ENCODE measurements around the gene ASCL2.

ASCL2 gene, protein sequence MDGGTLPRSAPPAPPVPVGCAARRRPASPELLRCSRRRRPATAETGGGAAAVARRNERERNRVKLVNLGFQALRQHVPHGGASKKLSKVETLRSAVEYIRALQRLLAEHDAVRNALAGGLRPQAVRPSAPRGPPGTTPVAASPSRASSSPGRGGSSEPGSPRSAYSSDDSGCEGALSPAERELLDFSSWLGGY

DNA sequence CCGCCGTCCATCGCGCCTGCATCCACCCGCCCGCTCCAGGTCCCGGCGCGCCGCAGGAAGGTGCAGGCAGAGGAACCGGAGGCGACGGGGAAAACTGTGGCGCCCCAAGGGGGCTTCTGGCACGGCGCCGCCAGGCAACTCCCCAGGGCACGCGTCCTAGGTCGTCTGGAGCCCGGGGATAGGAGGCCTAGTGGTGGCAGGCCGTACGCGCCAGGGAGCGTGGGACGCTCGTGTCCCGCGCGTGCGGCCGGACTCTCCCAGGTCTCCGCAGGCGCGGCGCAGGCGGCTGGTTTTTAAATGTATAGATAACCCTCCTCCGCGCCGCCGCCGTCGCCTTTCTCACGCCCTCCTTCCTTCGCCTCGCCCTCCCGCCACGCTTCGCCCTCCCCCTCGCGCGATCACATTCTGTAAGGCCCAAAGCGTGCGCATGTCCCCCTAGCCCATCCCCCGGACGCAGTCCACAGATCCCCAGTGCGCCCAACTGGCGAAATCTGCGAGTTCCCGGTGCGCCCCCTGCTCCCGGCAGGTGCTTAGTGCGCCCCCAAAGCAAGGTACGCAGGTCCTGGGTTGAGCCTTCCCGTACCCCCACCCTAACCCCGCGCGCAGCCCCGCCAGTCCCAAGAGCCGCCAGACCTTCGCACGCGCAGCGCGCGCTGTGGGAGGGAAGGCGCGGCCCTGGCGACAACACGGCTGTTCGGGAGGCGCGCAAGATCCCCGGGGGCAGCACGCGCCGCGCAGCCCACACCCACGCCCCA is at the start of gene ASCL2:
TSS of gene ASCL2 (minus strand) at position 267 of the 755 bp plus-strand sequence. CDS start at position 11, 256 bp downstream.
- no peak for DNase-seq

DNA sequence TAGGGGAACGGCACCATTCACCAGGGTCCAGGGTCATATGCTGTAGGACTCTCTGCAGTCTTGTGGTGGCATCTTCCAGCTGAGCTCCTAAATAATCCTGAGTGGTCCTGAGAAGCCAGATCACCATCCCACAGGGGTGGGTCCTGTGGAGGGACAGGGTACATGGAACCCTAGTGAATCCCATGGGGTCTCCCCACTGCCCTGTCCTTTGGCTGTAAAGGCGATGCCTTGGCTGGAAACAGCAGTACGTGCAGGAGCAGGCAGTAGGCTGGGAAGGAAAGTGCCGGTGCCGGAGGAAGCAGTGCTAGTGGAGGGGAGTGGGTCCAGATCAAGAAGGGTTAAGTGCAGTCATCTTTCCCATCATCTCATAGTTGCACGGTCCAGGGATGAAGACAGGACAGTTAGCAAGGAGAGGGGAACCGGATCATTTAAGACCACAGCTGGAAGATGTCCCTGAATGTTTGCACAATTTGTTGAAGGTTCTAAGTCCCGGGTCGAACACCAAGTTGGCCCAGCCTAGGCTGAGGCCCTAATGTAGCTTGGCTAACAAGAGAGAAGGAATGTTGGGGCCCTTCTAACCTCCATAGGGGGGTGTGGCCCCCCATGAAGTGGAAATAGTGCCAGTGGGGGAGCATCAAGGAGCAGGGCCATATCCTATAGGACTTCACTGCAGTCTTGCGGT is 49.5 kb upstream of the ASCL2 start:
- no peak for DNase-seq

DNA sequence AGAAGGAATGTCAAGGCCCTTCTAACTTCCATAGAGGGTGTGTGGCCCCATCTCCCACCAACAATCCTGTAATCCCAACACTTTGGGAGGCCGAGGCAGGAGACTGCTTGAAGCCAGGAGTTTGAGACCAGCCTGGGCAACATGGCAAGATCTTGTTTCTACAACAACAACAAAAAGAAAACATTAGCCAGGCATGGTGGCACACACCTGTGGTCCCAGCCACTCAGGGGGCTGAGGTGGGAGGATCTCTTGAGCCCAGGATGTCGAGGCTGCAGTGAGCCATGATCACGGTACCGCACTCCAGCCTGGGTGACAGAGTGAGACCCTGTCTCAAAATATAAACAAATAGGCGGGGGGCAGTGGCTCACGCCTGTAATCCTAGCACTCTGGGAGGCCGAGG is 48.3 kb upstream of the ASCL2 start:
- DNase-seq: no peak

DNA sequence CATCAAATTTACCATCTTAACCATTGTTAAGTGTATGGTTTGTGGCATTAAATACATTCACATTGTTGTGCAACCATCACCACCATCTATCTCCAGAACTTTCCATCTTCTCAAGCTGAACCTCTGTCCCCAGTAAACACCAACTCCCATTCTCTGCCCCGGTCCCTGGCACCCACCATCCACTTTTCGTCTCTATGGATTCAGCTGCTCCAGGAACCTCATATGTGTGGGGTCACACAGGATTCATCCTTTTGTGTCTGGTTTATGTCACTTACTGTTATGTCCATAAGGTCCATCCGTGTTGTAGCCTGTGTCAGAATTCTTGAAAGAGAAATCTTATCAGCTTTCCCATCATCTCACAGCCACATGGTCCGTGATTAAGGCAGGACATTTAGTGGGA is 47.7 kb upstream of the ASCL2 start:
- no peak for DNase-seq

DNA sequence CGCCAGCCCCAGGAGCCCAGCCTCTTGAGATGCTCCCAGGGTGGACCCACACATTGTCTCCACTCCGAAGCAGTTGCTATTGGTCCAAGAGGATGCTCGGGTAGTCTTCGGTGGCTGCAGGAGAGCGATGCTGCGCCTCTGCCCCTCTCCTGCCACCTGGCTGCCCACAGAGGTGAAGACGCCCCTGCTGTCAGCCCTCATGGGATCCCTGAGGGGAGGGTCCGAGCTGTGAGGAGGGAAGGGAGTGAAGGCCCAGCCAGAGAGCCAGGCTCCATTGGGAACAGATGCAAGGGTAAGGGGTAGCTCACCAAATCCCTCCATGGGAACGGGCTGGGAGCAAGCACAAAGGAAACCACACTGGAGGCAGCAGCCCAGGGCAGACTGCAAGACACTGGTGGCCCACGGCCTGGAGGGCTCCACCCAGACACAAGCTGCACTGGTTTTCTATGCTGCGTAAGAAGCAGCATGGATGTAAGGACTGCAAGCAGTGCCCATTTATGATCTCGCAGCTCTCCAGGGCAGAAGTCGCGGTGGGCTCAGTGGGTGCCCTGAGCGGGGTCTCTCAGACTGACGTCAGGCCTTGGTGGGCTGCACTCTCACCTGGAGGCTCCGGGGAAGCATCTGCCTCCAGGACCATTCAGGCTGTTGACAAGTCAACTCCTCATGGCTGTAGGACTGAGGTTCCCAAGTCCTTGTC is 47.1 kb upstream of the ASCL2 start:
- DNase-seq: no peak

DNA sequence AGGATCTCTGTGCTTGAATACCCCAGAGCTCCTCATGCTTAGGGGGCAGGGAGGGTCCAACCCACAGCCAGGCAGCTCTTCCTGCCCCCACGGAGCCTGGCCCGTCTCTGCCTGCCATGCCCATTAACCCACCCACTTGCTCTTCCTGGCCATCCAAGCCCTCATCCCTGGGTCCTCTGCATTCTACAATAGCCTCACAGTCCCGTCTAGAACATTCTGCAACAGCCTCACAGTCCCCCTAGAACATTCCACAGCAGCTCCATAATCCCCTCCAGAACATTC is 46.5 kb upstream of the ASCL2 start:
- DNase-seq: no peak

DNA sequence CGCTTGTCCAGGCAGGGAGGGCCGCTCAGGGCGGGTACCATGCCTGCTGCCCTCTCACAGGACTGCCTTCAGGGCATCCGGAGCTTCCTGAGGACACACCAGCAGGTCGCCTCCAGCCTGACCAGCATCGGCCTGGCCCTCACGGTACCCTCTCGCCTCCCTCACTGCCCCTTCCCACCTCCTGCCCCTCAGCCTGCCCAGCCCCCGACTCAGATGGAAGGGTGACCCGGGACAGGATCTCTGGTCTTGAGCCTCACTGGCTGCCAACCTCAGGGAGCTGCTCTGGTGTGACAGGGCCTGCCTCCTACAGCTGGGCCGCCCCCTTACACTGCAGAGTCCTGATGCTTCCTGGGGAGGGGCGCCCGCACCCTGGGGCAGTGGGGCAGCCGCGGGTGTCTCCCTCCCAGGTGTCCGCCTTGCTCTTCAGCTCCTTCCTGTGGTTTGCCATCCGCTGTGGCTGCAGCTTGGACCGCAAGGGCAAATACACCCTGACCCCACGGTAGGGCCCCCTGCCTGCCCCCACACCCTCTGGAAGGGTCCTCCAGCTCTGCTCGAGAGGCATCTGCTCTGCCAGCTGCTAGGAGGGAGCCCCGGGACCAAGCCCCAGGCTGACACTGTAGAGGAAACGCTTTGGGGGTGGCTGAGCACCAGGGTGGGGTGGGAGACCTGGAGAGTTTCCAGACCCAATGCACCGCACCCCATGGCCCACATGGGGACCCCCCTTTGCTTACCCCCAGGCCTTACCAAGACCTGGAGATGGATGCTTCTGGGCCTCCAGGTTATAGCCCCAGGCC is 46.0 kb upstream of the ASCL2 start:
- no peak for DNase-seq

DNA sequence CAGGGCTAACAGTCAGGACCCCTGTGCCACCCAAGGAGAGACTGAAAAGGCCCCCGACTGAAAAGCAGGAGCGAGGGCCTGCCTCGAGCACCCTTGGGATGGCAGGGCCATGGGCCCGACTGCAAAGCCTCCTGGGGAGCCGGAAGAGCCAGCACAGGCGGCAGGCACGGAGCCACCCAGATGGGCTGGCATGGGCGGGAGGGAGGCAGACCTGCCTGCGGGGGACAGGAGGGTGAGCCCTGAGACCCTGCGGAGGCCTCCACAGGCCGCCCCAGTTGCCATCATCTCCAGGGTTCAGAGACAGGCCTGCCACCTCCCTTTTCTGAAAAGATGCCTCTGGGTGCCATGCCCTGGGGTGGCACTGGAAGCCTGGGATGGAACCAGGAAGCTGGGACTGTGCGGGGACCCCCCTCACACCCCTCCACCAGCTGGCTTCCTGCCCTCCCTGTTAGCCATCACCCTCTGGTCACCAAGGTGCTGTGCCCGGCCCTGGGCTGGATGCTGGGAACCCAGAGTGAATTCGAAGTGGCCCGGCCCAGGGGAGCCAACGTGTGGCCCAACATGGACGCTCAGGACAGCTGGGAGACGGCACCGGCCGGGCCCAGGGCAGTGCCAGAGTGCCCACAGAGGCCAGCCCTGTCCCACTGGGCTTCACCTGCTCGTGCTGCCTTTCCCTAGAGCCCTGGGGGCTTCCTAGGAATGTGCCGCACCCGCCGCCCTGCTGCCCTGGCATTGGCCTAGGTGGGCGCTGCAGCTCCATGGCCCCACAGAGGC is 45.2 kb upstream of the ASCL2 start:
- DNase-seq: no peak

DNA sequence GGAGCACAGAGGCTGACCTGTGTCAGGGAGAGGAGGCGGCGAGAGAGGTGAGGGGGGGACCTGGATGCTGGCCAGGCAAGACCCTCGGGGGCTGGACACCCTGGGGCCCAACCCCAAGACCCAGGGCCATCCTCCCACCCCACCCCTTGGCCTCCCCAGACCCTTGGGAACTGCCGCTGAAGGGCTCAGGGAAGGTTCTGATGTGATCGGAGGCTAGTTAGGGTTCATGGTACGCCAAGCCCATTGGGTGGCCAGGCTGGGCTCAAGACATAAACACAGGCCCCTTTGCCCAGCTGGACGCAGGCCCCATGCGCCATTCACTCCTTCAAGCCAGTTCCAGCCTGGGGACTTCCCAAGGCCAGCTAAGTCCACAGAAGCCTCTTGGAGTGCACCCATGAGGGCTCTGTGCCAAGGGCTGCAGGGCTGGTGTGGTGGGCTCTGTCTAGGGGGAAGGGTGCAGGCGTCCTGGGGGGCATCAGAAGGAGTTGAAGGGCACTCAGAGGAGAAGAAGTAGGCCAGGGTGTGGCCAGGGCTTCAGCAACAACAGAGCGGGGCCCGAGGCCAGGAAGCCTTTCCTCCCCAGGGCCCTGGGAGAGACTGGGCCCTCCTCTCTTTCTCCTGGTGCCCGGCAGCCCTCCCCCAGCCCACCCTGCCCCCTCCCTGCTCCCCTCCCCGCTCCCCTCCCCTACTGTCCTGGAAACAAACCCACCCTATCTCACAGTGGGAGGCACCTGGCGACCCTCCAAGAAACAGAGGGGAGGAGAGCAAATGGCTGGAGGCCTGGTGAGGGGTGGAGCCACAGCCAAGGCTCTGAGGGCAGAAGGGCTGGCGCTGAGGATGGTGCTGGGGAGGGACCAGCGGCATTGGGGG is 44.4 kb upstream of the ASCL2 start:
- DNase-seq: no peak

DNA sequence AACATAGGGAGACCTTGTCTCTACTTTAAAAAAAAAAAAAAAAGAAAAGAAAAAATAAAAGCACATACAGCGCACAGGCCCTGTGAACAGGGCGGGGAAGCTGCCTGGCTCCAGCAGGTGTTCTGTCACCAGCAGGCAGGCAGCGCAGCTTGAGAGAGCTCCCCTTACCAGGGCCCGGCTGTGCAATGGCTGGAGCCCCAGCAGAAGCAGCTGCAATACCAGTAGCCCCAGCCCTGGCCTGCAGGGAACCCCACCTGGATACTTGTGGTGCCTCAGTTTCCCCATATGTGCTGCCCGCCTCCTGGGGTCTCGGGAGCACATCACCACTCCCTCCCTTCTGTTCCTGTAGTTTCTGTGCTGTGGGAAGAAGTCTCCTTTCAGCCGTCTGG is 43.7 kb upstream of the ASCL2 start:
- DNase-seq: no peak

DNA sequence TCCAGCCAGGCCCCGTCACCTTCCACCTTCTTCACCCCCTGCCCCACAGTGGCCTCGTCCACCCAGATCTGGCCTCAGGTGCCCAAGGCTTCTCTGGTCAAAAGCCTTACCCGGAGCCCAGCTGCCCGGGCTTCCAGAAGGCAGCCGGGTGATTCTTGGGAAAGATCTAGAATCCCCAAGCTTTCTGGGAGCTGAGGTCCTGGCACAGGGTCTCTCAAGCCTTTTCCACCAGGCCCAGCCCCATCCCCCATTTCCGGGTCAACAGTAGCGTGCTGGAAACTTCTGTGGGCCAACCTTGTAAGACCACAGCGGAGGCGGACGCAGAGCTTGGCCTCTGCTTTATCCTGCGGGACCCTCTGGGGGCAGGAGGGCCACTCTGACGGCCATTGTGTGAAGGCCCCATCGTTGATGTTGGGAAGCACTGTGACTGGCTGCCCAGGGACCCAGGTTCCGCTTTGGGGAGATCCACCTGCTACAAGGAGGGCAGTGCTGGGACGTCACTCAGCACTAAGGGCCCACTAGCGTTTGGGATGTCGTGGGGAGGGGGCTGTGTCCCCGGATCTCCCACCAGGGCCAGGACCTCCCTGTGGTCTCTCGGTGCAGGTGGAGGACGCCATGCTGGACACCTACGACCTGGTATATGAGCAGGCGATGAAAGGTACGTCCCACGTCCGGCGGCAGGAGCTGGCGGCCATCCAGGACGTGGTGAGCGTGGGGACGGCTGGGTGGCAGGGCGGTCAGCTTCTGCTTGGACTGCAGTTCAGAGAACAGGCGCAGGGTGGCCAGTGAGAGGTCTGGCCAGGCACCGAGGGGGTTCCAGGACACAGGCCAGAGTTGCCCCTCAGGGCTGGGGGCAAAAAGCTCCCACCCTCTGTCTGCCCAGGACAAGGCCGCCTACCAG is 42.9 kb upstream of the ASCL2 start:
- no peak for DNase-seq

DNA sequence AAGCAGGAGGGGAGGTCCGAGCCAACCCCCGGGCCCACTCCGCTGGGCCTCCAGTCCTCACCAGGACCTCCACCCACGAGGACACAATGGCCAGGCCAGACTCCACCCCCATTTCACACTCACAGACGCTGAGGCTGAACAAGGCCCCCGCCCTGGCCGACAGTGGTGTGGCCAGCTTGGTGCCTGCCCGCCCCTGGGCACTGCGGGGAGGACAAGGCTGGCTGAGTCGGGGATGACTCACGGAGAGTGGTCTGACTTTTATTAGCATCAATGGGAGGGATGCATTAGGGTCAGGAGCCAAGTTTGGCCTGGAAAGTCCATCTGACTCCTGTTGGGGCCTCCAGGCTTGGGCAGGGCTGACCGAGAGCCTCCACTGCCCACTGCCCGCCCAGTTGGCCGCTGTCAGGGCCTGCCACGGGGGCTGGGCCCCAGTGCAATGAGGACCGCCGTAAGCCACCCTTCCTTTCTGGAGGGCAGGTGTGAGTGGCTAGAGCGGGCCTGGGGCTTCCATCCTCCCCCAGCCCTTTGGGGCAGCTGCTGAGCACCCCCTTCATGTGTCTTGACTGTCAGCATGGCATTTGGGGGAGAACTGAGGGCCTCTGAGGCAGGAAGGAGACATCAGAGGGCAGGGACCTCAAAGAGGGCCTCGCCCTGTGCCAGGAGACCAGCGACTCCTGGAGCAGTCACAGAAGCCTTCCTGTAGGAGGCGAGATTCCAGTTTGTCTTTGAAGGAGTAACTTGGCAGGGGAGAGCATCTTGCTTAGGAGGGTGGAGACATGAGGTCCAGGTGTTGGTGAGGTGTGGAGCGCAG is 42.0 kb upstream of the ASCL2 start:
- no peak for DNase-seq

DNA sequence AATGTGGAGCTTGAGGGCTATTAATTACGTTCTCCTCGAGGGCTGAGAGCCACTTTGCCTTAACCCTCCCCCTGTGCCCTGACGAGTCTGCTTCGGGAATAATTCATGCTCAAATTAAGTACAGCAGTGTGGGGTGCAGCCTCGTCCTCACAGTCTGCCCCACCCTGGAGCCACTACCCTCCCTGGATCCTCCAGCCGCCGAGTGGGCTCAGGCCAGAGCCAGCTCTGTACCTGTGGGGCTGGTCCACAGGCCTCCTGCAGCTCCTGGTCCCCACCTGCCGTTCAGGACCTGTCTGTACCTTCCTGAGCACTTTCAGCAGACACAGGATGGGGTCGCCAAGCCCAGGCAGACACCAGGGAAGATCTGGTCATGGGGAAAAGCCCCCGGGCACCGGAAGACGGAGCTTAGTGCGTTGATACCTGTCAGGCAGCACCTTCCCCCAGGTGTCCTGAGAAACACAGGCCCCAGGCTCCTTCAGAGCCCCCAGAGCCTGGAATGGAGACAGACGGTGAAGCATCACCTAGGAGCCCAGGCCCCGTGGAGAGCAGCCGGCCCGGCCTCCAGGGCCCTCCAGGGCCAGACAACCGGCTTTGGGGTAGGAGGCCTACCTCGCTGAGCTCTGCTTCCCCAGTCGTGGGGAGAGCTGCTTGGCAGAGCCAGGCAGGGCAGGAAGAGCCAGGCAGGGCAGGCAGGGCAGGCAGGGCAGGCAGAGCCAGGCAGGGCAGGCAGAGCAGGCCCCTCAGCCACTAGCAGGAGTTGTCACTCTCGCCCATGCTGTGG is 41.2 kb upstream of the ASCL2 start:
- DNase-seq: no peak

DNA sequence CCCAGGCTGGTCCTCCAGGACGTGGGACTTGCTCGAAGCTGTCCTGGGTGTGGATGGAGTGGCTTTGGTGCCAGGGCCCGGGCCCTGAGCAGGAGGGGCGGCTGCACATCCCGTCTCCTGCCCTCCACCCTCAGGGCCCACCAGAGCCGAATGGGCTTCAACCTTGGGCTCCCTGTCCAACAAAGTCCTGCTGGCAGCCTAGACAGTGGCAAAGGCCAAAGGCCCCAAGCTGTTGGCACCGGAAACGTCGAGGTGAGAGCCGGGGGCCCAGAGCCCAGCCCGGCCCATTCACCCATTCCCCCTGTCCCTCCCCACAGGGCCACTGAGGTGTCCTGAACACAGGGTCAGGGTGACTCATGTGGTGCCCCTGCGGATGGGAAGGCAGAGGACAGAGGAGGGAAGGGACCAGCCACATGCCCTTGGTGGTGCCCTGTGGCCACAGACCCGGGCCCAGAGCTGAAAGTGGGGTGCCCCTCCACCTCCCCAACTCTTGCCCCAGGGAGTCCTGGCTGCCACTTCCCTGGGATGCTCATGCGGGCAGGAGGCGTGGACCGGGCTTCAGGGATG is 40.5 kb upstream of the ASCL2 start:
- DNase-seq: no peak

DNA sequence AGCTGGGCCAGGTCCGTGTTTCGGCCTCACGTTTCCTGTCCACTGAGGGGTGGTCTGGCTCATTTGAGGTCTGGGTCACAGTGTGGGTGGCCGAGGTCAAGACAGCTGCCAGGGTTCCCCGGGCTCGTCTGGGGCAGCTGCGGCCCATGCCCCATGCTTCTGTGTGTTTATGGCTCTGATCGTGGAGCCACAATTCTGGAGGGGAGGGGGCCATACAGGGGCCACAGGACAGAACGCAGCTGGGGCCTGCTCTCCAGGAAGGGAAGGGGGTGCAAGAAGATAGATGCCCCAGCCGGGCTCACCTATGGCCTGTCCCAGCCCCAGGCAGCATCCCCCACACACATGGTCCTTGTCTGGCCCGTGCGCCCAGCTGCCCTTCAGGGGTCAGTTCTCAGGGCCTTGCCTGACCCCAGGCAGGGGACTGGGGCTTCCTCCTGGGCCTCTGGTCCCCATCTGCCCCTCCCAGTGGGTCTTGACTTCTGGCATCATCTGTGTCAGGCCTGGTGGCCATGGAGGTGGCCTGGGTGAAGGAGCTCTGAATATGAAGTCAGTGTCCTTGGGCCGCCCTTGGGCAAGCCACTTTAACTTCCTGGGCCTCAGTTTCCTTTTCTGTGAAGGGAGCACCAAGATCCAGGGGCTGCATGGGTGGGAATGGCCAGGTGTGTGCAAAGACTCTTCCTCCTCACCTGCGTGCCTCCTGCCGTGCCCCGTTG is 39.8 kb upstream of the ASCL2 start:
- DNase-seq: no peak

DNA sequence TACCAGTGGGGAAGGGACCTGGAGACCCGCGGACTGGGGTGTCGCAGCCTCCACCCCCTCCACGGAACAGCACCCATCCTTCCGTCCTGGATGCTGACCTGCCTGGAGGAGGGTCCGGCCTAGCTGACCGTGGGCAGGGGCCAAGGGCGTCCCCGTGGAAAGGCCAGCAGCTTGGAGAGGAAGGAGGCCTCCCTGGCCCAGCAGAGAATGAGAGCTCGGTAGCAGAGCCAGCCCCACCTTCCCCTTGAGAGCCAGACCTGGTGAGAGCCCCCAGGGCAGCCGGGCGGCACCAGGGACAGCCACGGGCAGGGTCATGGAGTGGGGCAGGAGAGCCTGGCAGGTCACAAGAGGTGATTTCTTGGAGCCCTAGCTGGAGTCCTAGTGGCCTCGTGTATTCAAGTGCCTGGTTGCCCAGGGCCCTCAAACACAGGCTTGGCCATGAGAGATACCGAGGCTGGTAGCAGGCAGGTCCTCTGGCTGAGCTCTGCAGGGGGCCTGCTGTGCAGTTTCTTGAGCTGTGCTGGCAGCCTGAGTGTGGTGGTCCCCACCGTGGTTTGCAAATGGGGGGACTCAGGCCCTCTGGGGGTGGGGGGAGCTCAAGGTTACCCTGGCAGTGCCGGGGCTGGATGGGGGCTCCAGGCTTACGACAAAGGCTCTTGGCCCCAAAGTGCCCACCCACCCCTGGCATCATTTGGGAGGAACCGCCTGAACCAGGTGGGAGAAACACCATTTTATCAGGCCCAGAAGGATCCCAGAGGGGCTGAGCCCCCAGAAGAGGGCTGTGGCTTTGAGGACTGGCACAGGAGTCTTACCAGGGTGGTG is 39.1 kb upstream of the ASCL2 start:
- DNase-seq: no peak
